ENCODE results near the gene C9orf43. TPM values are rescaled to one million over a fixed set of nuclear protein-coding genes. Genes with fewer than 3 reads are reported as not detected.

The C9orf43 gene
- polyA plus RNA-seq, 2 of the 4 experiments (the other 2 are of a cell fraction): 0.50 to 1.0 TPM

DNA sequence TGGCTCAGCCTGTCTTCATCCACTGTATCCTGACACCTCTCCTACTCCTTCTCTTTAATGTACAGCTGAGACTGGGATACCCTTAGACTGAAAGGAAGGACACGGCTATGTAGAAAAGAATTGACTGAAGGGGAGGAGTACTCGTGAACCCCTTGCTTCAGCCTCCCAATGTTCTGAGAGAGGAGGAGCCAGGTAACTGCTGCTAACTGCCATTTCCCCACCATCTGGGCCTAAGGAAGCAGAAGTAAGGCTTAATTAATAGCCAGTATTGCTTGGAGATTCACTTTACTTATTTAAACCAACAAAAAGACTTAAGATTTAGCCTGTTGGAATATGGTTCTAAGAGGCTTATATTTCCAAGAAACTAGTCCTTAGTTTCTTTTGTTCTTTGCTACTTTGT lies 34.2 kb downstream of the C9orf43 start:
- DNase-seq (ENCODE audit: low read depth in 1 of 2, low spot score in 1 of 2) (no peak), ATAC-seq (no peak), FAIRE-seq (no peak)
- Histone ChIP-seq H3K4me2 (no peak overlapping the region), H3K4me1 (no peaks in the 10 kb centered on the region), H3K27ac (no peak overlapping the region), H3K9me3 (no peaks in the 10 kb centered on the region), H3K4me3 (no peak overlapping the region)
- TF ChIP-seq FOSB (CRISPR knock-in tag; IDR thresholded peaks at IDR 0.05) (no peak), RAD21 (conservative IDR thresholded peaks at IDR 0.05 in 1 of 2, IDR thresholded peaks at IDR 0.05 in 1 of 2) (no peak), RCOR1 (IDR thresholded peaks at IDR 0.05; ENCODE audit: low read depth, low read length) (no peak), JUNB (IDR thresholded peaks at IDR 0.05) (no peak), ZNF302 (CRISPR knock-in tag; IDR thresholded peaks at IDR 0.05) (no peak), MAFK (IDR thresholded peaks at IDR 0.05; ENCODE audit: partially characterized antibody) (no peak), TP53 (CRISPR knock-in tag; IDR thresholded peaks at IDR 0.05) (no peak)
- TF ChIP-seq, protein P1, sequence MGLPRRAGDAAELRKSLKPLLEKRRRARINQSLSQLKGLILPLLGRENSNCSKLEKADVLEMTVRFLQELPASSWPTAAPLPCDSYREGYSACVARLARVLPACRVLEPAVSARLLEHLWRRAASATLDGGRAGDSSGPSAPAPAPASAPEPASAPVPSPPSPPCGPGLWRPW (IDR thresholded peaks at IDR 0.05): no peak
- TF ChIP-seq, protein P2, sequence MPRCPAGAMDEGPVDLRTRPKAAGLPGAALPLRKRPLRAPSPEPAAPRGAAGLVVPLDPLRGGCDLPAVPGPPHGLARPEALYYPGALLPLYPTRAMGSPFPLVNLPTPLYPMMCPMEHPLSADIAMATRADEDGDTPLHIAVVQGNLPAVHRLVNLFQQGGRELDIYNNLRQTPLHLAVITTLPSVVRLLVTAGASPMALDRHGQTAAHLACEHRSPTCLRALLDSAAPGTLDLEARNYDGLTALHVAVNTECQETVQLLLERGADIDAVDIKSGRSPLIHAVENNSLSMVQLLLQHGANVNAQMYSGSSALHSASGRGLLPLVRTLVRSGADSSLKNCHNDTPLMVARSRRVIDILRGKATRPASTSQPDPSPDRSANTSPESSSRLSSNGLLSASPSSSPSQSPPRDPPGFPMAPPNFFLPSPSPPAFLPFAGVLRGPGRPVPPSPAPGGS (IDR thresholded peaks at IDR 0.05): no peak
- TF ChIP-seq, protein P3, sequence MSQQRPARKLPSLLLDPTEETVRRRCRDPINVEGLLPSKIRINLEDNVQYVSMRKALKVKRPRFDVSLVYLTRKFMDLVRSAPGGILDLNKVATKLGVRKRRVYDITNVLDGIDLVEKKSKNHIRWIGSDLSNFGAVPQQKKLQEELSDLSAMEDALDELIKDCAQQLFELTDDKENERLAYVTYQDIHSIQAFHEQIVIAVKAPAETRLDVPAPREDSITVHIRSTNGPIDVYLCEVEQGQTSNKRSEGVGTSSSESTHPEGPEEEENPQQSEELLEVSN (IDR thresholded peaks at IDR 0.05; ENCODE audit: borderline replicate concordance, low read depth): no peak
- TF ChIP-seq, protein P4, sequence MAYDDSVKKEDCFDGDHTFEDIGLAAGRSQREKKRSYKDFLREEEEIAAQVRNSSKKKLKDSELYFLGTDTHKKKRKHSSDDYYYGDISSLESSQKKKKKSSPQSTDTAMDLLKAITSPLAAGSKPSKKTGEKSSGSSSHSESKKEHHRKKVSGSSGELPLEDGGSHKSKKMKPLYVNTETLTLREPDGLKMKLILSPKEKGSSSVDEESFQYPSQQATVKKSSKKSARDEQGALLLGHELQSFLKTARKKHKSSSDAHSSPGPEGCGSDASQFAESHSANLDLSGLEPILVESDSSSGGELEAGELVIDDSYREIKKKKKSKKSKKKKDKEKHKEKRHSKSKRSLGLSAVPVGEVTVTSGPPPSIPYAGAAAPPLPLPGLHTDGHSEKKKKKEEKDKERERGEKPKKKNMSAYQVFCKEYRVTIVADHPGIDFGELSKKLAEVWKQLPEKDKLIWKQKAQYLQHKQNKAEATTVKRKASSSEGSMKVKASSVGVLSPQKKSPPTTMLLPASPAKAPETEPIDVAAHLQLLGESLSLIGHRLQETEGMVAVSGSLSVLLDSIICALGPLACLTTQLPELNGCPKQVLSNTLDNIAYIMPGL (CRISPR knock-in tag; IDR thresholded peaks at IDR 0.05; ENCODE audit: borderline replicate concordance): no peak
- 75% methylated on average over 2 of the region's 2 CpGs for WGBS (ENCODE audit: missing lambda C conversion rate)
- CTCF ChIA-PET: interaction anchor here (1.1 to 9.9 kb wide), 11 partner anchors 11 to 663 kb away, joined by 3 to 390 read pairs (median 11); no protein-coding TSS in a partner anchor
- POLR2A ChIA-PET: no interaction called here

DNA sequence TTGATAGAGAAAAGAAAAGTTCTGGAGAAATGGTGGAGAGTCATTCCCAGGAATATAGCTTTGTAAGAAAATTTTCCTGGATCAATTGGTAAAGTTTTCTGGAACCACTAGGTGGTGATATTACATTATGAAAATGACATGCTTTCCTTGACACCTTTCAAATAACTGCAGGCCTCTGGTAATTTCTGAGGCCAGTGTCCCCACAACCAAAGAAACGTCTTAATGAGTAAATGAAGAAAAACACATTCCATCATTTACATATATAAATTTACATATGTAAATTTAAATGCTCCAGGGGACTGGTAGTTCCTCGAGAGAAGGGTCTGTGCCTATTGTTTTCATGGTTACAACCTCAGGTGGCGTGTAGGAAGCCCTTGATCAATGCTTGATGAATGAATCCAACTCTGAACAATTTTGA lies 35.8 kb downstream of the C9orf43 start:
- no peak for TF ChIP-seq CHD2 (IDR thresholded peaks at IDR 0.05; ENCODE audit: low read length, partially characterized antibody)
- TF ChIP-seq, protein P5, sequence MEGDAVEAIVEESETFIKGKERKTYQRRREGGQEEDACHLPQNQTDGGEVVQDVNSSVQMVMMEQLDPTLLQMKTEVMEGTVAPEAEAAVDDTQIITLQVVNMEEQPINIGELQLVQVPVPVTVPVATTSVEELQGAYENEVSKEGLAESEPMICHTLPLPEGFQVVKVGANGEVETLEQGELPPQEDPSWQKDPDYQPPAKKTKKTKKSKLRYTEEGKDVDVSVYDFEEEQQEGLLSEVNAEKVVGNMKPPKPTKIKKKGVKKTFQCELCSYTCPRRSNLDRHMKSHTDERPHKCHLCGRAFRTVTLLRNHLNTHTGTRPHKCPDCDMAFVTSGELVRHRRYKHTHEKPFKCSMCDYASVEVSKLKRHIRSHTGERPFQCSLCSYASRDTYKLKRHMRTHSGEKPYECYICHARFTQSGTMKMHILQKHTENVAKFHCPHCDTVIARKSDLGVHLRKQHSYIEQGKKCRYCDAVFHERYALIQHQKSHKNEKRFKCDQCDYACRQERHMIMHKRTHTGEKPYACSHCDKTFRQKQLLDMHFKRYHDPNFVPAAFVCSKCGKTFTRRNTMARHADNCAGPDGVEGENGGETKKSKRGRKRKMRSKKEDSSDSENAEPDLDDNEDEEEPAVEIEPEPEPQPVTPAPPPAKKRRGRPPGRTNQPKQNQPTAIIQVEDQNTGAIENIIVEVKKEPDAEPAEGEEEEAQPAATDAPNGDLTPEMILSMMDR (IDR thresholded peaks at IDR 0.05): peak; percentile 91
- no peak for TF ChIP-seq RCOR1 (IDR thresholded peaks at IDR 0.05; ENCODE audit: low read depth, low read length)
- no peak for TF ChIP-seq FOXS1 (CRISPR knock-in tag; IDR thresholded peaks at IDR 0.05)
- no peak for TF ChIP-seq CEBPB (IDR thresholded peaks at IDR 0.05)
- TF ChIP-seq RAD21 (conservative IDR thresholded peaks at IDR 0.05 in 1 of 2, IDR thresholded peaks at IDR 0.05 in 1 of 2): peak; percentile 86 to 93
- no peak for TF ChIP-seq CBX8 (IDR thresholded peaks at IDR 0.05)
- no peak for TF ChIP-seq MAZ (IDR thresholded peaks at IDR 0.05; ENCODE audit: borderline replicate concordance, low read depth, low read length)
- TF ChIP-seq, protein P6, sequence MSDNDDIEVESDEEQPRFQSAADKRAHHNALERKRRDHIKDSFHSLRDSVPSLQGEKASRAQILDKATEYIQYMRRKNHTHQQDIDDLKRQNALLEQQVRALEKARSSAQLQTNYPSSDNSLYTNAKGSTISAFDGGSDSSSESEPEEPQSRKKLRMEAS (IDR thresholded peaks at IDR 0.05): no peak
- no peak for TF ChIP-seq NPAS2 (CRISPR knock-in tag; IDR thresholded peaks at IDR 0.05; ENCODE audit: borderline replicate concordance)
- TF ChIP-seq BHLHE40 (IDR thresholded peaks at IDR 0.05; ENCODE audit: low read depth, low read length): no peak
- TF ChIP-seq TFCP2L1 (CRISPR knock-in tag; IDR thresholded peaks at IDR 0.05): no peak
- TF ChIP-seq SMC3 (IDR thresholded peaks at IDR 0.05): peak; percentile 83
- TF ChIP-seq CBX2 (IDR thresholded peaks at IDR 0.05; ENCODE audit: borderline replicate concordance, low read depth): no peak
- no peak for TF ChIP-seq KDM1A (IDR thresholded peaks at IDR 0.05; ENCODE audit: low read depth)
- TF ChIP-seq PHF8 (IDR thresholded peaks at IDR 0.05; ENCODE audit: borderline replicate concordance, low read depth): no peak
- TF ChIP-seq ZNF302 (CRISPR knock-in tag; IDR thresholded peaks at IDR 0.05): no peak
- peak; percentile 50 to 79; a peak in 4 of 6 replicates for ATAC-seq
- Histone ChIP-seq H3K9me3 (no peaks in the 10 kb centered on the region), H3K4me3 (no peak overlapping the region), H3K4me2 (no peak overlapping the region), H3K27ac (no peak overlapping the region), H3K4me1 (no peaks in the 10 kb centered on the region)
- FAIRE-seq: no peak
- 58% methylated on average over 3 of the region's 3 CpGs for WGBS (ENCODE audit: missing lambda C conversion rate)
- ChIA-PET CTCF (interaction anchor here (0.6 to 9.9 kb wide), 75 partner anchors 8 to 588 kb away, joined by 3 to 390 read pairs (median 5); partner anchors contain the start of genes ALAD, C9orf43, CDC26 and POLE3), POLR2A (interaction anchor here (1.0 to 1.5 kb wide), 4 partner anchors 36 to 211 kb away, joined by 3 to 6 read pairs (median 4); partner anchors contain the start of genes C9orf43 and POLE3)
- peak; percentile 52 to 77 for DNase-seq (ENCODE audit: low read depth in 1 of 2, low spot score in 1 of 2)

Data from A549 (cell line).